AG09319 (cell line): Measurements from ENCODE around the gene CCDC177.

Experiments
- DNase-seq: peaks from one replicate; pipeline ENCODE4 v3.0.0-alpha.2; 2010; ENCODE audit warnings: low read depth; ENCODE audit errors: extremely low read depth
- TF ChIP-seq, protein P1 (sequence below): IDR thresholded peaks from 2 replicates; pipeline ENCODE4 v1.5.1; 2011; ENCODE audit warnings: low read depth, mild to moderate bottlenecking, inconsistent platforms, low read length, moderate library complexity

CCDC177 gene

DNA sequence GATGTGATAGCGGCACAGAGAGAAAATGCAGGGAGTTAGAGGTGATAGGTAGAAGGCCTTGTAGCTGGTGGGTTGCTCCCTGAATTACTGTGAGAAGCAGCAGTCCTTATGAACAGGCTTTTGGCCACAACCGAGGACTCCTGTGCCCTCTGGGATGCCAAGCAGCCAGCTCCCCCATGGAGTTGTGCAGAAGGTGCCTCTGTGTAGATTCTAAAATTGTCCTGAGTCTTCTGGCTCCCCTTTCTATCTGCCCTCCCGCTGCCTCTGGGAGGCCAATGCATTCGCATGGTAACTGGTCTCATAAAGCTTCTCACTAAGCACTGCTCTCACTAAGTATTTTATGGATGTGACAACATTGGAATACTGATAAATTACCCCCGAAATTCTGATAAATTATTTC, 20.7 kb upstream of the CCDC177 start:
- DNase-seq, result no peak
- TF ChIP-seq, protein P1, sequence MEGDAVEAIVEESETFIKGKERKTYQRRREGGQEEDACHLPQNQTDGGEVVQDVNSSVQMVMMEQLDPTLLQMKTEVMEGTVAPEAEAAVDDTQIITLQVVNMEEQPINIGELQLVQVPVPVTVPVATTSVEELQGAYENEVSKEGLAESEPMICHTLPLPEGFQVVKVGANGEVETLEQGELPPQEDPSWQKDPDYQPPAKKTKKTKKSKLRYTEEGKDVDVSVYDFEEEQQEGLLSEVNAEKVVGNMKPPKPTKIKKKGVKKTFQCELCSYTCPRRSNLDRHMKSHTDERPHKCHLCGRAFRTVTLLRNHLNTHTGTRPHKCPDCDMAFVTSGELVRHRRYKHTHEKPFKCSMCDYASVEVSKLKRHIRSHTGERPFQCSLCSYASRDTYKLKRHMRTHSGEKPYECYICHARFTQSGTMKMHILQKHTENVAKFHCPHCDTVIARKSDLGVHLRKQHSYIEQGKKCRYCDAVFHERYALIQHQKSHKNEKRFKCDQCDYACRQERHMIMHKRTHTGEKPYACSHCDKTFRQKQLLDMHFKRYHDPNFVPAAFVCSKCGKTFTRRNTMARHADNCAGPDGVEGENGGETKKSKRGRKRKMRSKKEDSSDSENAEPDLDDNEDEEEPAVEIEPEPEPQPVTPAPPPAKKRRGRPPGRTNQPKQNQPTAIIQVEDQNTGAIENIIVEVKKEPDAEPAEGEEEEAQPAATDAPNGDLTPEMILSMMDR, result no peak

DNA sequence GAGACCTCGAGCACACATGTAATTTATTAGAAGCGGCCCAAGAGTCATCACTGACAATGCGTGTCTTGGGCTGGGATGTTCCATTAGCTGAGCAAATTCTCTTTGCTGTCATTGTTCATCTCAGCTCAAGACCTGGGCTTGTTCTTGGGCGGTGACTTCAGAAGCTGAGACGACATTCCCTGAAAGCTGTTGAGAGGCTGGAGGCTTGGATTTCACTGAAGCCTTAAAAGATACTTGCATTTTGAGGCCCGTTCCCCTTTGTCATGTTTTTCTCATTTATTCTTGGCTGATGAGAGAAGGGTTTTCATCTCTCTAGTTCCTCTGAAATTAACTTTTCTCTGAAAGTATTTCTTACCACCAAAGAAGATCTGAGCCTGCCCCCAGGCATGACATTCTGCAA, 20.2 kb upstream of the CCDC177 start:
- TF ChIP-seq, protein P1, result no peak
- no peak for DNase-seq

DNA sequence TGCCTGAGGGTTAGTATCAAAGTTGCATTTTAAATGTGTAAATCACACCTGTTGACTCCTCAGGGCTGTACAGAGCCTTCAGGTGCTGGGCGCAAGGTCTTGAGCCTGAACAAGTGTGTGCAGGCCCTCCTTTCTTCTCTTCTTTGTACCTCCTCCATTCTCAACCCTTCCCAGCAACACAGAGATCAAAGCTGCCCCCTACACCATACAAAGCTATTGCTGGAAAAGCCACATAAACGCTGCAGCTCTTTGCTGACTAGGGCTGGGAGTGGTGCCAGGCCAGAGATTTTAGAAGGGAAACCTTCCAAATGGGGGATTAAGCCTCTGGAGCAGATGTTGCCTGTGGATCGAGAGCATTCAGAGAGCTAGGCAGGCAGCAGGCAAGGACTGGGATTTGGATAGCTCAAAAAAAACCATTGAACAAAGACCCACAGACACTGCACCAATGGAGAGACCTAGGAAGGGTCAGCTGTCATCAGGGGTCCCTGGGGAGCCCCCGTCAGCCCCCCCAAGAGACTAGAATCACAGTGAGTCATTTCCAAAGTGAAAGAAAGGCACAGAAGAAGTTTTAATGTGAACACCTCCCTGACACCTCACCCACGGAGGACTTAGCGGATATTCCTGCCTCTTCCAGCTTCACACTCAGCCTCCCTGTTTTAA, 18.5 kb upstream of the CCDC177 start:
- TF ChIP-seq, protein P1, result no peak; the same call in 1 of the 2 replicates
- DNase-seq, result no peak

DNA sequence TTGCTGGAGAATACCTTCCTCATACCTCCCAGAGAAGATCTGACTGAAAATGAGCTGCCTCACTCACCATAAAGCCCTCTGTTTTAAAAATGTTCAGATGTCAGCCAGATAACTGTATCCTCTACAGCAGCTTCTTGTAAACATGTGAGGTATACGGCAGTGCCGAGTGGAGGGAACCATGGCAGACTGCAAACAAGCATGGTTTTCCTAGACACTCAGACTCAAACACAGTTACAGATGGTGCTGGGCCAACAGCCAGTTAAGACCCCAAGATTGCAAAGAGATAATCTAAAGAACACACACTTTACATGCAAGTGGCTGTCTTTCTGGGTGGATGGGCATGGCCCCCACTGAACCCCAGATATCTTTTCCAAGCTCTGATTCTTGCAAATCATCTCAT, 16.6 kb upstream of the CCDC177 start:
- no peak for DNase-seq
- TF ChIP-seq, protein P1, result no peak

DNA sequence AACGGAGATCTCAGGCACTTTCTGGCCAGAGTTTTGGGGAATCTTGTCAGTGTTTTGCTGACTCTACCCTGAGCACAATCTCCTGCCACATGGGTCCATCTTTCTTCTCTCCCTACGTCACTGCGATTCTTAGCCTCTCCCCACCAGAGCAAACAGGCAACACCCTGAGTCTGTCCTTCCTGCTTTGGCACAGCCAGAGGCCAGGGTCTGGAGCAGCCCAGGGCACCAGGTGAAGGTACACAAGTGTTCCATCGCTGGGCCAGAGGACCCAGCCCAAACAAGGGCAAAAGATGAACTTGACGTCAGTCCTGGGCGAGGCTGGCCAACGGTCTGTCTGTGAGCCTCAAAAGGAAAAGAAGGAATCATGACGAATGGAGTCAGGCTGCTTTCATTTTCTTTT, 12.7 kb upstream of the CCDC177 start:
- no peak for DNase-seq

DNA sequence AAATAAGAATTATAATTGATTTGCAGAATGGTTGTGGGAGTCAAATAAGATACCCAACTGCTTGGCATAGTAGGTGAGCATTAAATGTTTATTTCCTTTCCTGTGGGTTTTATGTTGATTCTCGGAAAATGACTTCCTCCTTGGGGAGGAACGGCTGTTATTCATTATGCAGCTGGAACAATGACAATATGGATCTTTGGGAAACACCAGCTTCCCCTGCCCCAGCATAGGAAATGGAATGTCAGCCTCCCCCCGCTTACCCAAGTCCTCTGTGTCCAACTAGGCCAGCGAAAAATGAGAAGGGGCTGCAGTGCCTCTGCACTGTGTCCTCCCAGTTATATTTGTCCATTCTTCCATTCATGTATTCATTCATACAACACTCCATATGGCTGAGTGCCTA, 11.7 kb upstream of the CCDC177 start:
- DNase-seq, result no peak
- TF ChIP-seq, protein P1, result no peak

More for the DNA sequence above, 12.7 kb upstream of the CCDC177 start:
- TF ChIP-seq, protein P1, result no peak

DNA sequence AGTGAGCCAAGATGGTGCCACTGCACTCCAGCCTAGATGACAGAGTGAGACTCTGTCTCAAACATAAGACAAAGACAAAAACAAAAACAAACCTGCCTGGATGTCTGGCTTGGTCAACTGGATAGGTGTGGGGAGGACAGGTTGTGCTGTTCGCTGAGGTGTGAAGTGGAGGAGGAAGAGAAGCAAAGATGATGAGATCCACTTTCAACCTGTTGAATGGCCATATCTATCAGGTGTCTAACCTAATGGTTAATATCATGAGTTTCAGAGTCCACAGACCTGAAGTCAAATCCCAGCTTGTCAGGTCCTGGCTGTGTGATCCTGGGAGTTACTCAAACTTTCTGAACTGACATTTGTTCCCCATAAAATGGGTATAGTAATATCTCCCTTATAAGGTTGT, 9.7 kb upstream of the CCDC177 start:
- TF ChIP-seq, protein P1, result no peak
- DNase-seq, result no peak
